ENCODE data around the gene POLRMT.
"Not testable (repeated sequence)": the region's sequence is repeated elsewhere in the genome, so short reads cannot be mapped to it uniquely, and the experiment has no call there.

POLRMT gene

GRCh38 chr19:646779-647565 lies 13.6 kb upstream of the POLRMT start:
- DNase-seq, result no peak

DNA sequence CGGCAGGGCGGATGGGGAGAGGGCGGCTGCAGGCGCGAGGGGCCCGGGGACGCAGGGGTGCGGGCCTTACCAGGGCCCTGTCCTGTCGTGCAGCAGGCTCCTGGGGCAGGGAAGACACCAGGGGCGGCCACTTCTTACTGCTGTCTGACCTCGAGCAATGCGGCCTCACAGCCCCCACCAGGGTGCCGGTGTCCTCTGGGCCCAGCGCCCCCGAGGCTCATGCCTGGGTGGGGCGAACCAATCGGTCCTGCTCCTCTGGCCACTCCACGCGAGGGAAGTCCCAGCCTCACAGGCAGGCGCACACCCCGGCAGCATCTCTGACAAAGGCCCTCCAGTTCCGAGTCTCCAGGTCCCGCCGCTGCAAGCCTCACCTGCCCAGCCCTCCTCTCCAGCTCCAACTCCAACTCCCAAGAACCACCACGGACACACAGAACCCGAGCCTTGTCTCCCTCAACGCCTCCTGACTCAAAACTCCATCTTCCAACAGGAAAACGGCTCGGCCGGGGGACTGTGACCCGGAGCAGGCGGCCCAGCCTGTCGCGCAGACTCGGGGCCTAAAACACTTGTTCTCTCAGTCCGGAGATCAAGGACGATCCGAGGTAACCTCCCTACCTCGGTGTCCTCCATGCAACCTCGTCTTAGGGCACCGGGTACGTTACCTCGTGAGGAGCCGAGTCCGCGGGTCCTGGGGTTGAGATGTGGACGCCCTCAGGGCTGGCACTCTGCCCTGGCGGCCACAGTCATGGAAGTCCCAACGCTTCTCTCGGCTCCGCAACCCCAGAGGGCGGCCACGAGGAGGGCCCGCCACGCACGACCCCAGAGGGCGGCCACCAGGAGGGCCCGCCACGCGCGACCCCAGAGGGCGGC lies 12.8 kb upstream of the POLRMT start:
- no peak for DNase-seq

DNA sequence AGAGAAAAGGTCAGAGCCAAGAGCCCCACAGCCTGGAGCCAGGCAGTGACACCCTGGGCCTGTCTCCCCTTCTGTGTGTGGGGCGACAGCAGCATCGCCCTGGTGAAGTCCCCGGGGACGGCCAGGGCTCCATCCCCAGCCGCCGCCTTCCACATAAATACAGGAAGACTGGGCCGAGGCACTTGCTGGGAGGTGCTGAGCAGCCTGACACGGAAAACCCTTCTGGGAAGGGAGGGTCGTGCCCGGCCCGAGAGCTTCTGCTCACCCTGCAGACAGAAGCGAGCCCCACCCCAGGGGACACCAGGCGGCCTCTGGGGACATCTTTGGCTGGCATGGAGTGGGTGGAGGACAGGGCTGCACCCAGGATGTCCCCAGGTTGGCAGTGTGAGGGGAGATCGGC lies 11.5 kb upstream of the POLRMT start:
- DNase-seq, result no peak

- DNase-seq, result no peak
Measured at GRCh38 chr19:644363-644762, 11.0 kb upstream of the POLRMT start.

- no peak for DNase-seq
Measured at GRCh38 chr19:643736-644135, 10.4 kb upstream of the POLRMT start.

- no peak for DNase-seq
Measured at GRCh38 chr19:642767-643727, 9.7 kb upstream of the POLRMT start.

GRCh38 chr19:641702-642101 lies 8.4 kb upstream of the POLRMT start:
- no peak for DNase-seq

DNA sequence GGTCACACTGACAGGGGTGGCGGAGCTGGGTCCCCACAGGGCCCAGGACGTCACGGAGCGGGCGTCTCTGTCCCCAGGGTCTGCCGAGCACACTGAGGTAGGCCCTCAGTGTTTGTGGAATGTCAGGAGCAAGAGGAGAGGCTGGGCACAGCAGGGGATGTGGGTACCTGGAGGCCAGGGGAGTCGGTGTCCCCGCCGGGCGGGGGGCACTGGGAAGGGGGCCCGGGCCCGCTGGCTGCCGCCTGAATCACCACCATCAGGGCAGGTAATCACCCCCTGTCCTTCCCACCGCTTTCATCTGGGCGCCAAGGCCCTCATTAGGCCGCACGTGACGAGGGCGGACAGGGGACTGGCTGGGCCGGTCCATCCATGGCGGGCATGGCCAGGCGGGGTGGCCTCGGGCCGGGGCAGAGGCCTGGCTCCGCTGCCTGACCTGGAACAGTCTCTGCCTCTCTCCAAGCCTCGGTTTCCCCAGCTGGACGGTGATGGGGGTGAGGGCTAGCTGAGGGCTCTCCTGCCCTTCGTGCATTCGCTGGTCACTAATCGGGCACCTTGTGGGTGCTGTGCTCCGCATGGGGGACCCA lies 7.4 kb upstream of the POLRMT start:
- DNase-seq, result no peak

GRCh38 chr19:640161-640558 lies 6.8 kb upstream of the POLRMT start:
- no peak for DNase-seq

DNA sequence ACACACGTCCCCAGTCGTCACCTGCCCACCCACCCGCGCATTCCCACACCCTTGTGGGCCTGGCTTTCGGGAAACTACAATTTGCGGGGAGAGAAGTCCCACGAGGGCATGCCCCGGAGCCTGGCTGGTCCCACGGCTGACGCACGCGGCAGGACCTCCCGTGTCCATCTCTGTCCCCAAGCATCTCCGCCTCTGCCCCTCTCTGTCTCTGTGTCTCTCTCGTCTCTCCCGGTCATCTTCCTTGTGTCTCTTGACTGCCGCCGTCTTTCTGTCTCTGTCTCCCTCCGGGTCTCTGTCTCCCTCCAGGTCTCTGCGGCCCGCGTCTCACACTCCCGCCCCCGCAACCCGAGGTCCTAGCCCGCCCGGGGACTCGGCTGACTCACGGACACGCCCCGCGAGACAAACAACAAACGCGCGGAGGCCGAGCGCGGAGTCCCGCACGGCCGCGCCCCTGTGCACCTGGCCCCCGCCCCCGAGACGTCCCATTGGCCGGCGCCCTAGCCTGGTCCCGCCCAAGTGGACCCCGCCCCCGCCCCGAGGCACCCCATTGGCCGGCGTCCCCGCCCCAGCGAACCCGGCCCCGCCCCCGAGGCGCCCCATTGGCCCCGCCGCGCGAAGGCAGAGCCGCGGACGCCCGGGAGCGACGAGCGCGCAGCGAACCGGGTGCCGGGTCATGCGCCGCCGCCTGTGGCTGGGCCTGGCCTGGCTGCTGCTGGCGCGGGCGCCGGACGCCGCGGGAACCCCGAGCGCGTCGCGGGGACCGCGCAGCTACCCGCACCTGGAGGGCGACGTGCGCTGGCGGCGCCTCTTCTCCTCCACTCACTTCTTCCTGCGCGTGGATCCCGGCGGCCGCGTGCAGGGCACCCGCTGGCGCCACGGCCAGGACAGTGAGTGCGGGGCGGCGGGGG lies 6.2 kb upstream of the POLRMT start, which contains the start of gene FGF22:
FGF22 (plus strand) TSS at position 627 of the 908 bp plus-strand sequence; CDS start at position 674, 47 bp downstream.
- peak; percentile 73 for DNase-seq

GRCh38 chr19:638906-639252 lies 5.5 kb upstream of the POLRMT start:
- DNase-seq, result no peak

DNA sequence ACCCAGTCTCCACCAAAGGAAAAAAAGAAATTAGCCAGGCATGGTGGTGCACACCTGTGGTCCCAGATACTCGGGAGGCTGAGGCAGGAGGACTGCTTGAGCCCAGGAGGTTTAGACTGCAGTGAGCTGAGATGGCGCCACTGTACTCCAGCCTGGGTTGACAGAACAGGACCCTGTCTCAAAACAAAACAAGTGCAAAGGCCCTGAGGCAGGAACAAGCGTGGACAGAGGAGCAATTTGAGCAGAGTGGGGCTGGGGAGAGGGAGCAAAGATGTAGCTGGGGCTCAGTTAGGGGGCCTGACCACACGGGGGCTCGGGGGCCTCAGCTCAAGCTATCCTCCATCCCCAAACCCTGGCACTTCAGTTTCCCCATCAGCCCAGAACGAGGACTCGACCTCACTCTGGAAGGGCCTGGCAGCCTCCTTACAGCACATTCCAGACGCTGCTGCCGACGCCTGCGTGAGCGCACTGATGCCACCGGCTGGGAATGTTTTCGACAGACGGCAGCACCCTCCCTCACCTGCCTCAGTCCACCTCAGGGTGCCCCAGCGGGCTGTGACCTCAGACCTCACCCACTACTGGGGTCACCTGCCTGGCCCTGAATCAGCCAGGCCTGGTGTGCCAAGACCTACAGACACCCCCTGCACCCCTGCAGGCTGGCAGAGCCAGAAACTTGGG lies 1.8 kb upstream of the POLRMT start:
- DNase-seq, result no peak

DNA sequence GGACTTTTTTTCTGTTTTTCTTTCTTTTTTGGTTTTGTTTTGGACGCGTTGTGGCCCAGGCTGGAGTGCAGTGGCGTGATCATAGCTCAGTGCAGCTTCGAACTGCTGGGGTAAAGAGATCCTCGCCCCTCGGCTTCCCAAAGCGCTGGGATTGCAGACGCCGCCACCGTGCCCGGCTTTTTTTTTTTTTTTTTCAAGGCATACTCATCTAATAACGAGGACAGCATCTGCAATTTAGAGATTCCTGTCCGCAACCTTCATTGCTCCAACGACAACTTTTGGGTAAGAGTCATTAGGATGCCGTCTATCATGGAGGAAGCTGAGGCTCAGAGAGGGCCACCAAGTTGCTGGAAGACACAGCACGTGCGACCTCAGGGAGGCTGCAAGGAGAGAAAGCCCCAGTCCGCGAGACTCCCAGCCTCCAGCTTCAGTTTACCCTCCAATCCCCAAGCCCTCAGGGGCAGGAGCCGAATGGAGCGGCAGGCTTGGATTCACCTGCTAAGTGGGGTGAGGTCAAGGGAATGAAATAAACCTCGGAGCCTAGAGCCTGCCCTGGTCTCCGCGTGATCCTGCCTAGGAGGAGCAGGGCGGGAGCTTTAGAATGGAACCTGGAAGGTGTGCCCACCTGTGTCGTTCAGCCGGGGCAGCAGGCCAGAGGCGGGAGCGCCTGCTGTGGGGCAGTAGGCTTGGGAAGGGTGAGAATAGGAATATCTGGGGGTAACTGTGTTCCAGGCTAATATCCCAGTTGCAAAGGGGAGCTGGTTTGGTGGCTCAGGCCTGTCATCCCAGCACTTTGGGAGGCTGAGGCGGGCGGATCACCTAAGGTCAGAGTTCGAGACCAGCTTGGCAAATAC lies 676 bp upstream of the POLRMT start:
- DNase-seq, result no peak

DNA sequence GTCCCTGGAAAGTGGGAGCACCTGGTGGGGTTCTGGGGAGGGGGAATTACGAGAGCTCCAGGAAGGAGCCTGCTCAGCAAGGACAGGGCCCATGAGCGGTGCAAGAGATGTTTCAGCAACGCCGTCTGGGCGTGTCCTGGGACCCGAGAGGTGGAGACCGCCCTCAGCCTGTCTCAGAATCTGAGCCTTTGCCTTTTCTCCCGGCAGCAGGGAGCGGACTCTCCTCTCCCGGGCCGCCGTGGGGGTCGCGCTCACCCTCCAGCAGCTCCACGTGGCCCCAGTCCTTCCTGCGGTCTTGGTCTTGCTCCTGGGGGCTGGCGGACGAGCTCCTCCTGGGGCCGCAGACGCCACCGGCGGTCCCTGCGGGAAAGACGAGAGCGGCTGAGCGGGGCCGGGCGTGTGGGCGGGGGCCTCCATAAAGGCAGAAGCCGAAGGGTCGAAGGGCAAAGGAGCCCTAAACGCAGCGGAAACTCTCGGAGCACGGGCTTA lies 714 bp downstream of the POLRMT start:
- DNase-seq, result no peak

- DNase-seq, result no peak
Measured at GRCh38 chr19:629961-630714, 3.2 kb downstream of the POLRMT start.

- not testable (repeated sequence) for DNase-seq
Measured at GRCh38 chr19:629515-629914, 3.8 kb downstream of the POLRMT start.

- no peak for DNase-seq
Measured at GRCh38 chr19:628168-628567, 5.2 kb downstream of the POLRMT start.

DNA sequence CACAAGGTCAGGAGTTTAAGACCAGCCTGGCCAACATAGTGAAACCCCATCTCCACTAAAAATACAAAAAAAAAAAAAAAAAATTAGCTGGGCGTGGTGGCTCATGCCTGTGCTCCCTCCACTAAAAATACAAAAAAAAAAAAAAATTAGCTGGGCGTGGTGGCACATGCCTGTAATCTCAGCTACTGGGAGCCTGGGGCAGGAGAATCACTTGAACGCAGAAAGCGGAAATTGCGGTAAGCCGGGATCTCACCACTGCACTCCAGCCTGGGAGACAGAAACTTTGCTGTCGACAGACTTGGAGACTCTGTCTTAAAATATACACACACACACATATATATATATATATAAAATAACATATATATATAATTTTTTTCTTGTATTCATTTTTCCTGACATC lies 6.8 kb downstream of the POLRMT start:
- DNase-seq, result not testable (repeated sequence)

GRCh38 chr19:625257-625656 lies 8.1 kb downstream of the POLRMT start:
- no peak for DNase-seq
